Fibroblast of upper back skin (primary cell): ENCODE measurements around the gene SERPINB3.
"Not testable (repeated sequence)": the region's sequence is repeated elsewhere in the genome, so short reads cannot be mapped to it uniquely, and the experiment has no call there.

Experiments used
- DNase-seq: peaks from one replicate; pipeline ENCODE4 v3.0.0-alpha.2; 2013

The SERPINB3 gene

DNA sequence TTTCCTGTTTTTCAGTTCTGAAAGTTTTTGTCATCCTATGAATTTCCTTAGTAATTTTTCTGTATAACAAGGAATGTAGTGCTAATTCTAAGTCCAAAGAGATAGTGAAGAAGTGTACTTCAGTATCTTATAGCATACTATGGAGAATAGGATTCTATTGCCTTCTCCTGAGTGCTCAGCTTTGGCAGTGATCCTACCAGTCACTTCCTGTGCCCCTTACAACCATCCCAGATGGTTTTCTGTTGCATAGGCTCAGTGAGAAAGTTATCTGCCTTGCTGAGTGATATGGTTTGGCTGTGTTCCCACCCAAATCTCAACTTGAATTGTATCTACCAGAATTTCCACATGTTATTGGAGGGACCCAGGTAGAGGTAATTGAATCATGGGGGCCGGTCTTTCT, 17.0 kb downstream of the SERPINB3 start:
- DNase-seq = not testable (repeated sequence)

DNA sequence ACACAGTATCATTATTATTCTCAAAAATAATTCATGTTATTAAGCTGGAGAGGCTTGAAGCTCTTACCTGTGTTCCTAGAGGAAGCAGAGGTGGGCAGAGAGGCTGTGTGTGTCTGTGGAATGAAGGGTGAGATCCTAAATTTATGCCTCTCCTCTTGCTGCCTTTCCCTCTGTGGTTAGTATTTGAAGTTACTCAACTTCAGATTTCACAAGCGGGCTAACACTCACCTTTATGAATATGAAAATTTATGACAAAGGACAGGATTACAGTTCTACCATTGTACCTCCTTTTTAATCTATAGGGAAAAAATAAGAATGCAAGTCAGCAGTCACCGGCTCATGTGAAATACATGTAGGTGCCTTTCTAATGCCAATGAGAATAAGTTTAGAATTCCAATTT, 17.6 kb downstream of the SERPINB3 start, which contains the start of gene SERPINB4:
Gene SERPINB4, minus strand, starts transcription at position 115 of the 400 bp plus-strand sequence. CDS start 679 bp downstream, outside the sequence.
- DNase-seq = not testable (repeated sequence)

DNA sequence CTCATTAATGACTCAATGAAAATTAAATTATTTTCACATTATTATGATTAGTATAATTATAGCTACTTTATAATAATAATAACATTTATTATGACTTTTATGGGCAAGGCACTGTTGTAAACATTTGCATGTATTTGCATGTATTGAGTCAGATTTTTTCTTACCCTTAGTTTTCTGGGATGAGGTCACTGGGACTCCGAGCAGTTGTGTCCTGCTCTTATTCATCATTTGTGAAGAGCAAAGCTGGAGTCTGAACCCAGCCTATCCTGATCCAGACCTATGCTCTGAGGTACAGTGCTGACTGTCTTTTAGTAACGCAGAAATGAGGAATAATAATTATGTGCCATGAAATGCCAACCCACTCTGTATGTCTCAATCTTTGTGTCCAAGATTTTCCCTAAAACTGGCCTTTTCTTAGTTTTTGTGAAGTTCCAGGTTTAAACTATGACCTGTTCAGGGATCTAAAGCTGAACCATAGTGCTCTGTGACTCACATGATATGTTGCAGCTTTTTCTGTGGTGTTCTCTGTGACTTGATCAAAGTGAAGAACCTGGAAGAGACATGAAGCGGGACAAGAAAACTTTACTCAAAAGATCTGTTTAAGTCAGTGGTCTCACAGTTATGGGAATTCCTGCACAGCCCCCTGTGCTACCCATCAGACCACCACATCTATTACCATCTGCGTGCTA, 18.9 kb downstream of the SERPINB3 start:
- not testable (repeated sequence) for DNase-seq

DNA sequence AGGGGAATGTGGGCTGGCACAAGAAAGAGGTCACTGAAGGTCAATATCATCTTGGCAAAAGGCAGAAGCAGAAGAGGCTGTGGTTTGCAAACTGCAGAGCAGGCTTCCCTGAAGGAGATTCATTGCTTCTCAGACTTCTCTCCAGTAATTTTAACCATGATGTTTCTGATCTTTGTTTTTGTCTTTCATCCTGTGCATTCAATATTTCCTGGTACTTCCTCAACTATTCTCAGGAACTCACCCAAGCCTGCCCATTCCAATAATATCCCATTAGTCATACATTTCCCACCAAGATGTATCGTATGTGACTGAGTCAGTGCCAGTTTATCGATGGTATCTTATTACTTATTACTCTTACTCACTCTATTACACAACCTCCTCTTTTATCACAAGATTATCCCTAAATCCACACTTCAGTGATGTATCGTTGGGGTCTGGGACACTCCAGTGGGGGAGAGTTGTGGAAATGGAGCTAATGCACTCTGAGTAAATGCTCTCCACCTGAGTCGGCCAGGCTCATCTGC, 20.5 kb downstream of the SERPINB3 start:
- DNase-seq = peak; percentile 53

DNA sequence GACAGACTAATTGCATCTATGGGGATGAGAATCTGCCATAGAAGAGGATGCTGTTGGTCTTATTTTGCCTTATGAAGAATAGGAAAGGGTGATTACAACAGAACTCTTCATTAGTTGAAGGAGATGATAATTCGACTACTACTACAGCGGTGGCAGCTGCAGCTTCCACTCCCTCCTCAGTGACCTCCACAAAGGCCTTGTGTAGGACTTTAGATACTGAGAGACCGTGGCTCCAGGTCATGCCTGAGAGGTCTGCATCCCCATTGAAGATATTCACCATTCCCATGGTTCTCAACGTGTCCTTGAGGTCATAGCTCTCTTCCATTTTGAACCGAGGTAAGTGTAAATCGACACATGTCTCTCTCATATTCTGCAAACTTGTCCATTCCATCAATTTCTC, 24.0 kb downstream of the SERPINB3 start:
- DNase-seq = no peak

DNA sequence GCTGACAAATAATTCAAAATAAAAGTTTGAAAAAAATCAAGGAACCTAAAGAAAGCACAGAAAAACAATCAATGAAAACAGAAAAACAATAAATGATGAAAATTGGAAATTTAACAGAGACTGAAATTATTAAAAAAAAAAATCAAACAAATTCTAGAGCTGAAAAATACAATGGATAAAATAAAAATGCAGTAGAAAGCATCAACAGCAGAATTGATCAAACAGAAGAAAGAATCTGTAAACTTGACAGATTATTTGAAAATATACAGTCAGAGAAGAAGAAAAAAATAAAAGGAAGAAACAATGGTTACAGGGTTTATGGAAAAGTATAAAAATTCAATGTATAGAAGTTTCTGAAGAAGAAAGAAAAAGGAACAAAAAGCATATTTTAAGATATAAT, 33.9 kb downstream of the SERPINB3 start:
- DNase-seq = no peak

DNA sequence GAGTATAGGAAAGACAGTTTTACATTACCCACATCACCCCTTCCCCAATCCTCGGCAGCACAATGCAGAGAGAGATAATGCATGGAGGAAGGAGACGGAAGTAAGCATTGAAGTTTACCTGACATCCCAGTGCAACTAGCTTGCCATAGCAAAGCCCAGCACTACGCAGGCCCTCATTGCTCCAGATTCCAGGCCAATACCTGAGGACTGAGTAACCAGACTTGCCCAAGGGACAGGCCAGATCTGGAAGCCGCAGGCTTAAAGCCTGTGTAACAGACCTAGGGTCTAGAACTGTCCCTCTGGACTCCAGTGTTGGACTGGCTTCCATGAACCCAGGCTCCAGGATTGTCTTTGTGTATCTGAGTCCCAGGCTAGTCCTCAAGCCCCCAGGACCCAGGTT, 35.3 kb downstream of the SERPINB3 start:
- no peak for DNase-seq

DNA sequence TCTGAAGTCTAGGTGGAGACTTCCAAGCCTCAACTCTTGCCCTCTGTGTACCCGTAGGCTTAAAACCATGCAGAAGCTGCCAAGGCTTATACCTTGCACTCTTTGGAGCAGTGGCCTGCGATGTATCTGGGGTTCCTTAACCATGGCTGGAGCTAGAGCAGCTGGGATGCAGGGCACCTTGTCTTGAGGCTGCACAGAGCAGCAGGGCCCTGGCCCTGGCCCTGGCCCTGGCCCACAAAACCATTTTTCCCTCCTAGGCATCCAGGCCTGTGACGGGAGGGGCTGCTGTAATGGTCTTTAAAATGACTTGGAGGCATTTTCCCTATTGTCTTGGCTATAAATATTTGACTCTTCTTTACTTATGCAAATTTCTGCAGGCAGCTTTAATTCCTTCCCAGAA, 36.8 kb downstream of the SERPINB3 start:
- DNase-seq = no peak

DNA sequence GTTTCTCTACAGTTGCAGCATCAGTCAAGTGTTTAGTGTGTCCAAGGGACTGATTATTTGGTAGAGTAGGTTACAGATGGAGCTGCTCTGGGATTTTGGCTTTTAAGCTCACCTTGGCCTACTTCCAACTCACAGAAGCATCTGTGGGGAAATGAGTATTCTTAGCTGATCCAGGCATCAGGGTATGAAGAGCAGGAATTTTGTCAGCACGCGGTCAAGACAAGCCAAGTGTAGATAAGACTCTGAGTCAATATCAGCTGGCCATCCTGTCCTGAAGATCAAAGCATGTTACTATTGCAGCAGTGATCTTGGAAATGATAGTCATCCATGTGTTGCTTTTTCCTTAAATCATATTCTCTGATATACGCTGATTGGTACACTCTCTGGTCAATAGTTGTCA, 42.0 kb downstream of the SERPINB3 start:
- peak; percentile 5 for DNase-seq

DNA sequence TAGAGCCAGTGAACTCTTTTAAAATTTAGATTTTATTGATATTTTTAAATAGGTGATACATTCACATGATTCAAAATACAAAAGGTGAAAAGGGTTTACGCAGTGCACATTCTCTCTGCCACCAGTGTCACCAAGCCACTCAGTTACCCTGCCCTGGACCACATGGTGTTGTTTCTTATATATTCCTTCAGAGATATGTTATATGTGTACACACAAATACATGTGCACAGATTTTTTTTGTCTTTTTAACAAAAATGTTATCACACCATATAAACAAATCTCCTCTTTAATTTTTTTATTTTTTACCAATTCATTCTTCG, 43.8 kb downstream of the SERPINB3 start:
- no peak for DNase-seq

DNA sequence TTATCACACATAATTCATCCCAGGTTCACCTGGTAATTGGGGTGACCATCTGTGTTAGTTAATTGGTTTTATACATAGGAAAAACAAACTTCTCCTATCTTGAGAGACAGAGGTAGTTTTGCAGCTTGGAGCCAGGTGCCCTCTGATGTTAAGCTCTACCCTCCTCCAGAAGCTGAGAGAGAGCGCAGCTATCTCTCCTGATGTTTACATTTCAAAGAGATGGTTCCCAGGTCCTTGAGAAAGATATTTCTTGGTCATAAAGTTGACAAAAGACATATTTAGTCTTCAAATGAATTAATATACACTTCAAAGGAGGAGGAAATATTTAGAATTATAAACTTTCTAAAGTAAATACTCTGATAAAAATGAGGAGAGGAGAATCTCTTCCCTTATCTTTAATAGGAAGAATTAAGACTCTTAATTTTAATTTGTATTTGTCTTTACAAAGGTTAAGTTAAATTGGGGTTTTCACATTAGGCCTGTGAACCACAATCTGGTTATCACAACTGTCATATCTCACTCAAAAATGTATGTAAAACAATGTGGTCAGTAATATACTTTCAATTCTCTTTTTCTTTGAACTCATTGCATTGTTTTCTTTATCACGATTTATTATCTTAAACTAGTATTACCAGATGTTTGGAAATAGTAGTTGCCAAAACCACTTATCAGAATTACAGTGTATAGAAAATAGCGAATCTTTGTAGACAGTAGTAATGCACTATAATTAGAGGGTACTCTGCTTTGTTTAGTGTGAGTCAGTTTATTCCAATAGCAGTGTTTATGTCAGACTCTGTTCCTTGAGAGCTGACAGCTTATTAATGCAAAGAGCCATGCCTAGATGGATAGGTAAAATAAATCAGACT, 44.4 kb downstream of the SERPINB3 start:
- no peak for DNase-seq

DNA sequence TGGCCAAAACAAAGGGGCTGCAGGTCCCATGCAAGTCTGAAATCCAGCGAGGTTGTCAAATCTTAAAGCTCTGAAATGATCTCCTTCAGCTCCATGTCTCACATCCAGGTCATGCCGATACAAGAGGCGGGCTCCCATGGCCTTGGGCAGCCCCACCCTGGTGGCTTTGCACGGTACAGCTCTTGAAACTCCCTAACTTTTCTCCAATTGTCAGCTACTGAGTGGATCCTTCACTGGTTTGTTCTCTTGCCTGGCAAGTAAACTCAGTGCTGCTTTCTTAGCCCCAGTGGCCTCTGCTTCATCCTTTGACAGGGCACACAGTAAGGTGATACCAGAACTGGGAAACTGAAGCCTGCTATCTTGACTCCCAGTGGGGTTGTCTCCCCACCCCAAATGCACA, 48.3 kb downstream of the SERPINB3 start:
- DNase-seq = no peak

DNA sequence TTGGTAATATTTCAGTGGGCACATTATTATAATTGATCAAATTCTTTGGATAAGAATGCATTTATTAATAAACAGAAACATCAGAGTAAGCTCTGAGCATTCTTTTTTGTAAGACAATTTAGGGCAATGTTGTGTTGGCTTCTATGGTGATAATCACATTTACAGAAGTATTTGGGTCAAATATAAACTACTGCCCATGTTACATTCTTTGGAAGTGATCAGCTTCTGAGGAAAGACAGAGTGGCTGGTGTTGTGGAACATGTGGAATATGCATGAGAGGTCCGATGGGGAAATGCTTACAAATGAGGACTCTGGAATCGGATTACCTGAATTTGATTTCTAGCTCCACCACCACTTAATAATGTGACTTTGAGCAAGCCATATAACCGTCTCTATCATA, 55.2 kb downstream of the SERPINB3 start:
- peak; percentile 3 for DNase-seq
